NCI-H187 (cell line): Measurements from ENCODE around the gene STRA8.
A peak's percentile ranks its signal among the peaks of the same experiment; 100 is the strongest.
"Not testable (repeated sequence)": the region's sequence is repeated elsewhere in the genome, so short reads cannot be mapped to it uniquely, and the experiment has no call there.

Experiments
- DNase-seq, 2 experiments: peaks; one replicate each; lab custom pipeline; 2025; lab: John Stamatoyannopoulos, UW

STRA8 gene

DNA sequence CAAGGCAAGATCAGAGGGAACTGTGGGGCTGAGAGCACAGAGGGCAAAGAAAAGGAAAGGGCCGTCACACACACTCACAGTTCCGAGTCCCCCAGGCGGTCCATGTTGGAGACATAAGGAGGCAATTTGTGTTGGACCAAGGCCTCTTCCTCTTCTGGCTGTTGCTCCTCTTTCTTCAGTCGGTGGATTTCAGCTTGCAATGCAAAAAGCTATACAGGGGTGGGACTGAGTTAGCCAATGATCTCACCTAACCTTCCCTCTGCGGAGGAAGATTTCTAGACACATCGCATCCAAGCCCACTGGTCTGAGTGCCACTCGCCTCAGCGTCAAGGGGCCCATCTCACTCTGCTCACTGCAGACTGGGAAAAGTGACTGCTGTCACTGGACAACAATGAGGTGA, 27.8 kb upstream of the STRA8 start:
- DNase-seq: no peak

DNA sequence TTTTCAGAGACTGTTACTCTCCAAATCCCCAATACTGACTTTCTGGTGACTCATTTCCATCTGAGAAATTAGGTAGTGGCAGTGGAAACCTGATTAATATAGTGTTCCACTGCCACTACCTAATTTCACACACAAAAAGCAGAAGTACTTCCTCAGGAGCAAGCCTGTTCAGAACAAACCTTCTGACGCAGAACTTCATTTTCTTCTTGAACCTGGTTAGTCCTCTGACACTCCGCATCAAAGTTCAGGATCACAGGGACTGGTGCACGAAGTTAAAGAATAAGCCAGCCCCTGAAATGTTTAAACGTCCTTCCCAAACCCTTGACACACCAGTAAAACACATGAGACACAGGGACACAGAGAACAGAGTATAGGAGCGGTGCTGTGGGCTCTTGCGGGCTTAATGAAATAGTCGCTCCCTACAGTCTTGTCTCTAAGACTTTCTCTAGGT, 26.7 kb upstream of the STRA8 start:
- no peak for DNase-seq

DNA sequence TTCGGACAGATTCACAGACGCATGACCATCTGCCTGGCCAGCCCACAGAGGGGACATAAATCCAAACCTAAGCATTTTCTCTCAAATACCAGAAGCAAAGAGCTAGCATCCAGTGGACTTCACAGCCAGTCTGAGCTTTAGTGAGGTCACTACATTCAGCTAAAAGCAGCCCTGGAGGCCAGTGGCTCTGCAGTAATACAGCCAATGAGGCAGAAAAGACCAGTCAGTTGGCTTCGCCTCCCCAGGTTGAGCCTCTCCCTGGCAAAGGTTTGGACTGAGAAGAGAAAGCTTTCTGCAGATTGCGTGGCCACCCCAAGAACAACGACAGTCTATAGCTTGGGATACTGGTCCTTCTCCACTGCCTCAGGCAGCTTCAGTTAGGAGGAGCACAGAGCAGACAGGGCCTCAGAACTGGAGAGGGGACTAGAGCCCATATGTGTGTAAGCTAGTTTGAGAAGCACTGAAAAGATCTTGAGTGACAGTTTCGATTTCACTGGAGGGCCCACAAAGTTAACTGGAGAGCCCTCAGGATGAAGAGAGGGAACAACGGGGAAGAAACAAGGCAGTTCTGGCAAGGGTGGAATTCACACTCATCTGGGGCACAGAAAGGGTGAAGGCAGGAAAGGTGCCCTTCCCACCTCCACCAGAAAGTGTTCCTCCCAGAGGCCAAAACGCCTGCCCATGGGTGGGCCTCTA, 26.1 kb upstream of the STRA8 start:
- no peak for DNase-seq

DNA sequence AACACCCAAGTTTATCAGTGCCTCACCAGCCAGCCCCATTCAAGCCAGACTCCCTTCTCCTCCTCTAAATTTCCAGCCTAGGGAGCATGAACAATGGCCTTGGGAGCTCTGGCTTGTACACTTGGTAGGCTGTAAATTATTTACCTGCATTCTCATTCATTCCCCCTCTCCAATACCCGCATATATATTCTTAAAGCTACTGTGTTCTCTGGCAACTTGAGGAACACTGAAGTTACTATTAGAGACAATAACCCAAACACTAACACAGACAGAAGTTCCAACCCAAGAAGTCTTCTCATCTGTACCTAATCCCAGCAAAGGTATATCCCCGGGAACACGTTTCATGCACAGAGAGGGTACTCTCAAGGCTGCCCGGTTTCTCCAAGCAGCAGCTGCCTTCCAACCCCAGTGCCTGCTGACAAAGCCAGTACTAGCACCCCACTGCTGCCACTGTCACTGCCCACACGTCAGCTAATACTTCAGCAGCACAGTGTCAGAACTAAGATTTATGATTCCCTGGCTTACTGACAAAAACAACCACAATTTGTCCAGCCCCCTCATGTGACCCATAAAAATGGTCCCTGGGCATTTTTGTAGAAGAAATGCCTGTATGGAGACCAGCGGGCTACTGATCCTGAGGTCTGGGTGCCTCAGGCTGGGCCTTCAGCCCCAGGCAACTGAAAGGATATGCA, 25.4 kb upstream of the STRA8 start:
- no peak for DNase-seq

DNA sequence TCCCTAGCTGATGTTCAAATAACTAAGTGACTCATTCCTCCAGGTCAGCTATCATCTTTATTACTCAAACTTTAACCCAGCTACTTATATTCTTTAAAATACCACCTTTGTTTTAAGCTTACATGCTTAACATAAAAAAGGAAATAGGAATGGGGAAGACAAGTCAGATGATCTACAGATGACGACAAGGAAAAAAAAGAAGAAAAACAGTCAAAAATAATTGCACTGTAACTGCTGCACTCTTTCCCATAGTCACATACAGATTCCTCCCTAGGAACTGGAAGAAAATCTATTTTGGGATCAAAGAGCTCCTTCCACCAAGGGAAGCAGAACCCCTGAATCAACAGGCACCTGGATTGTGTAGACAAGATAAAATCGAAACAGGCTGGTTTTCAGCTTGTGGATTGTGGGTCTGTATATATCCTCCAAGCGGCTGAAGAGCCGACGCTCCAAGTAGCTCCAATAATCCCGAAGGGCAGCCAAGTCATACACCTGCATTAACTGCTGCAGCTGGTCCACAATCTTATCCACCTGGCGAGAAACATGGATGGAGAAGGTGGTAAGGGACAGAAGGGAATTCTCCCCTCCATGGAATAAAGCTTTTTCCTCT, 24.3 kb upstream of the STRA8 start:
- no peak for DNase-seq

DNA sequence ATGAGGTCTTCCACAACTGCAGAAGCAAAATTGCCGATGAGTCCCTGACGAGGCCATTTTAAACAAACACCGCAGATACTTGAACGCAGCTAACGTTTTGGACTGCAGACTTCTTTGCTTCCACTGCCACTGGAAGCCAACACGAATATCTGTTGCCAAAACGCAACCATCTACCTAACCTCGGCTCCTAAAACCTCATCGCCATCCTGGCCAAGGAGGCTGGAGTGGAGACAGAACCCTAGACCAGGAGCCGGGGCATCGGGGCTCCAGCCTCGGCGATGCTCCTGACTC, 22.8 kb upstream of the STRA8 start:
- DNase-seq: no peak

DNA sequence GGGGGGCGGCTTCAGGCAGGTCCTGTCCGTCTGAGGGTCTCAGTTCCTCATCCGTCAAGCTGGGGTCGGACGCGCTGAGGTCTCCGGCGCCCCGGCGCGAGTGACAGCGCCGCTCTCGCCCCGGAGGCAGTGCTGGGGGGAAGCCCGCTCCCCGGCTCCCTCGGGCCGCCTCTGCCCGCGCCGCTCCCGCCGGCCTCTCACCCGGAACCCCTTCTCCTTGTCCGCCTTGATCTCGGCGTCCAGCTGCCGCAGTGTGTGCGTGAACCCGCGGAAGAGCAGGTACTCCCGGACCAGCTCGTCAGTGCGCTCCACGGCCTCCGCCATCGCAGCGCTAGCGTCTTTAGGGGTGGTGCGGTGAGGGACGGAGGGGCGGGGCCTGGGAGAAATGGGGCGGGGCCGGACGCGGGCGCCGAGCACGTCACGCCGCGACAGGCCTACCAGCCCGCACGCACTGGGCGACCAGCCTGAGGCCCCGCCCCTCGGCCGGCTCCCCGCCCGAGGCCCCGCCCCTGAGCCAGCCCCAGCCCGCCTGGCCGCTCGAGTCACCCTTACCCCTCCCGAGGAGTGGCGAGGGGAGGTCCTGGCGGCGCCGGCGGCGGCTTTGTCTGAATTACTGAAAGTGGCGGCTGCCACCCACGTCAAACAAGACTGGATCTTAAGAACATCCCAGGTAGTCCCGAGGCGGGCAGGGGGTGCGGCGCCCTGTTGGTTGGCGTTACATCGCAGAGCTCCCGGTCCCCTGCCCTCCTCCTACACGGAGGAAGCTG, 22.3 kb upstream of the STRA8 start, which contains the start of gene WDR91:
TSS of gene WDR91 (minus strand) at position 348 of the 767 bp plus-strand sequence. CDS start at position 324, 24 bp downstream.
- DNase-seq: peak; percentile 95 to 96

DNA sequence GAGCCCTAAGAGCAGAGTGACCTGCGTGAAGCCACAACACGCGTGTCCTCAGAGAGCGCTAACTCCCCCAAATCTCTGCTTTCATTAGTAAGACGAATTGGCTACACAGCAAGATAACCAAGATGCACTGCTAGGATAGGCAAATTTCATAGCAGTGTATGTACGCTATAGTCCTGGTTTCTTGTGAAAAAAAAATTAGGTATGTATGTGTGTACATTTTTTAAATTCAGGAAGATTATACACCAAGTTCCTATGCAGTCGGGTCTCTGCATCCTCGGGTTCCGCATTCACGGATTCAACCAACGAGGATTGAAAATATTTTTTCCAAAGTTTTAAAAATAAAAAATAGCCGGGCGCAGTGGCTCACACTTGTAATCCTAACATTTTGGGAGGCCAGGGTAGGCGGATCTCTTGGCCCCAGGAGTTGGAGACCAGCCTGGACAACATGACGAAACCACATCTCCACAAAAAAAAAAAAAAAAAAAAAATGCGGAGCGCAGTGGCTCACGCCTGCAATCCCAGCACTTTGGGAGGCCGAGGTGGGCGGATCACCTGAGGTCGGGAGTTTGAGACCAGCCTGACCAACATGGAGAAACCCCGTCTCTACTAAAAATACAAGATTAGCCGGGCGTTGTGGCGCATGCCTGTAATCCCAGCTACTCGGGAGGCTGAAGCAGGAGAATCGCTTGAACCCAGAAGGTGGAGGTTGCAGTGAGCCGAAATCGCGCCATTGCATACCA, 21.5 kb upstream of the STRA8 start:
- not testable (repeated sequence) for DNase-seq

DNA sequence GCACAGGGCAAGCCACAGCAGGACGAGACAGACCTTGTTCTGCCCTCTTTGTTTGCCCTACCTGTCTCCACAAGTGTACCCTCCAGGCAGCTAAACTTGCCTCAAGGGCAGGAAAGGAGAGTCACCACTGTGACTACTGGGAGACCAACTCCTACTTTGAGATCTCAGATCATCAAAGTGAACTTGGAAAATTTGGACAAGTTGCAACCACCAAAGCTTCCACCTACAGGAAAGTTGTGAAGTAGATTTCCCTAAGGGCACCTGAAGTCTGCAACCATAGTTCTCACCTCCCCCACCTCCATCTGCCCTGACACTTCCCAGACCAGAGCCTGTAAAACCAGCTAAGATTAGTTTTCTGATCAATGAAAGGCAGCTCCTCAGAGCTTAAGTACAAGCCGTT, 19.8 kb upstream of the STRA8 start:
- no peak for DNase-seq

DNA sequence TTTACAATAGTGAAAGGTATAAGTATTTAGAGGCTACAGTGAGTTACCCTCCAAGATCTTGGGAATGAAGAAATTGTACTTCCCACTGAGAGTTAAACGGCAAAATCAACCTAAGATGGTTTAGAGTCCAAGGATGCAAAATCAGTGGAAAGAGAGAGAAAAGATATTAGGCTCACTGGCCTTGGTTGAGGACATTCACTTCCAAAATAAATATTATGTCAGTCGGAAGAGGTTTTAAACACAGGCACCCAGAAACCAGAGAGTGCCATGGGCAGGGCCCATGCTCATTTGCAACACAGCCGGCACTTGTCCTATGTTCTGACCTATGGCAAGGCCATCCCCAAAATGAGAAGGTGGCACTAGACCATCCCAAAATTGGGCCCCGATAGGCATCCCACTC, 18.5 kb upstream of the STRA8 start:
- no peak for DNase-seq

DNA sequence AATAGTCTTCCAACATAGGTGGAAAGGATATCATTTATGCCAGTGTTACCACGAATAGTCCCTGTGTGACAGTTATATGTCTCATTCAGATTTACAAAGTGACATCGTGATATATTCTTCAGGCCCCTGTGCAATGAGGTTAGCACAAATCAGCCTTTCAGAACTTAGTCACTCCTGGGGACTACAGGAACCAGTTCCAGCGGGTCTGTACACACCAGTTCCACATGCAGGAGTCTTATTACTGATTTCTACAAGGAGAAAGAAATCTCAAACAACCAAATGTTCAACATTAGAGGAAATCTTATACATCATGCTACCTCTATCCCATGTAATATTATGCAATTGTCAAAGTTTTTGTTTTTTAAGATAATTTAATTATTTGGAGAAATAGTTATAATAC, 17.9 kb upstream of the STRA8 start:
- no peak for DNase-seq

DNA sequence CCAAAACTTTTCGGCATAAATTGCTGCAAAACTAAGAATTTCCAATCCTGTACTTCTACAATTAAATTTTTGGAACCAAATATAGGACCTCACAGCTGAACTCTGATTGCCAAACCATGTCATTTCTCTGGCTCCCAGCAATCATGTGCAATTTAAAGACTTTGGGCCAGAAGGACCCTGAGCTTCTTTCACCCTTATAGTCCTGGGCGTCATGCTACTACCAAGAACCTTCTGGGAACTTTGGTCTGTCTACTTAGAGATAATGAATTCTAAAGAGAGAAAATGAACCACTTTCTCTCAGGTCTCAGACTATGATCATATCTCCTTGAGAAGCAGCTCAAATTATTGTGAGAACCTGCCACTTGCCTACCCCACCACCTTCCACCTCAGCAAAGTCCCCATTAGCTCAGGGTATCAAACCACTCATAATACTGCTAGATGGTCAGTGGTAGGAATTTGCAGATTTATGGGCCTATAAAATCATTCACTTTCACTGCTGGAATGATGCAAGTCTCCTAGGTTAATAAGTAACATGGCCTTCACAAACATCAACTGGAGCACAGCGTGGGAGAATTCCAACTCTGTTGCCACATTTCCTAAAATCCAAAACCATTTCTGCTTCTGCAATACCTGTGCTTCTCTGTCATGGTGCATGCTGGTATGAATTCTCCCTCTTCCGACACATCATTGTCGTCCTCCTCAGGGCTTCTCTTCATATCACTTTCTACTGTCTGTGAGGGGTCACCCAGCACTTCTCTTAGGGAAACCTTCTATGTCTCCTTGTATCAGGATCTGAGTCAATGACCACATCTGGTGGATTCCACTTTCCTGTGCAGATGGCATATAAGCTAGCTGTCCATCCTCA, 15.8 kb upstream of the STRA8 start:
- DNase-seq: no peak

DNA sequence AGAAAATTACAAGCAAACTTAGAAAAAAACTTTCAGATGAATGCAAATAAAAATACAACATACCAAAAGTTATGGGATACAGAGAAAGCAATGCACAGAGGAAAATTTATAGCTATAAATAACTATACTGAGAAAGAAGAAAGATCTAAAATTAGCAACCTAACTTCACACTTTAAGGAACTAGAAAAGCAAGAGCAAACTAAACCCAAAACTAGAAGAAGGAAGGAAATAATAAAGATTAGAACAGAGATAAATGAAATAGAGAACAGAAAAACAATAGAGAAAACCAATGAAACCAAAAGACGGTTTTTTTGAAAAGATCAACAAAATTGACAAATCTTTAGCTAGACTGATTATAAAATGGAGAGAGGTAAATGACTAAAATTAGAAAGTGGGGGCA, 9.6 kb upstream of the STRA8 start:
- DNase-seq: no peak

DNA sequence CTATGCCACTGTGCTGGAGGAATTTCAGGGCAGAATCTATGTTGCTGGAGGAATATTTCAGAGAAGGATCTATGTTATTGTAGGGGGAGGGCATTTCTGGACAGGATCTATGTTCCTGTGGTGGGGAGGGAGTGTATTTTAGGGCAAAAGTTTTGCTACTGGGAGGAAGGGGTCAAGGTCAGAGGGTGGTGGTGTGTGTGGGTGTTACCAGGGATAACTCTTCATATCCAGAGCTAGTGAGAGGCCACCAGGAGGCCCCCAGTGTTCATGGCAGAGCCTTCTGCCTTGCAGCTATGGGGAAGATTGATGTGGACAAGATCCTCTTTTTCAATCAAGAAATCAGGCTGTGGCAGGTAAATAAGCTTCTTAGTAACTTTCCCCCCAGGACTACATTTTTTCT, 2.0 kb upstream of the STRA8 start:
- DNase-seq: no peak

DNA sequence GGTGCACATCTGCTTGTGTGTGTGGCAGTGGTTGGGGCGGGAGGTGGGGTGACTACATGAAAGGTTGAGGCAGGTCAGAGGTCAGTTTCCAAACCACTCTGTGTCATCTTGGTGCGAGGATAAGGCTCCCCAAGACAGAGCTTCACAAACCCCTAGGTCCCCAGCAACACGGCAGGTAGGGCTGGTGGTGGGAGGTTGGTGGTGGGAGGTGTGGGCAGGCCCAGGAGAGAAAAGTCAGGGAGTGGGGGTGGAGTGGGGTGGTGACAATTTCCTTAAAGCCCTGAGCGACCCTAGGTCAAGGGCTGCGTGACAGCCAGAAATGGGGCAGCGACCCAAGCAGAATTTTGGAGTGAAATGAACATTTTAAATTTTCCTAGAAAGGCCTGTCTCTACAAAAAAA, 1.6 kb upstream of the STRA8 start:
- no peak for DNase-seq

DNA sequence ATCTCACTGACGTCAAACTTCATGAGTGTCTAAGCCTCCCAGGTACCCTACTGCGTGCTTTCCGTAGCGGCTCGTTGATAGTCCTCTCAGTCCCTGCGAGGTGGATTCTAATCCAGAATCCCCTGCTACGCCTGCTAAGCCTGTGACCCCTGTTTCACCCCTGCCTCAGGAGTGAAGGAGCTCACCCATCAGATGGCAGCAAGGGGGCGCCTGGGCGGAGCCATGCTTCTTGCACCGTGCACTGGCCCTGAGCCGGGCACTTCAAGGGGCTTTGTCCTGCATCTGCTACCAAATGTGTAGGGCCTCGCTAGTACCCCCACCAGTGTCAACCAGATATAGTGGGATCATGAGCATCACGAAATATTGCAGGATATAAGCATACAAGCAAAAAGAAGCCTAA, 918 bp upstream of the STRA8 start:
- no peak for DNase-seq

DNA sequence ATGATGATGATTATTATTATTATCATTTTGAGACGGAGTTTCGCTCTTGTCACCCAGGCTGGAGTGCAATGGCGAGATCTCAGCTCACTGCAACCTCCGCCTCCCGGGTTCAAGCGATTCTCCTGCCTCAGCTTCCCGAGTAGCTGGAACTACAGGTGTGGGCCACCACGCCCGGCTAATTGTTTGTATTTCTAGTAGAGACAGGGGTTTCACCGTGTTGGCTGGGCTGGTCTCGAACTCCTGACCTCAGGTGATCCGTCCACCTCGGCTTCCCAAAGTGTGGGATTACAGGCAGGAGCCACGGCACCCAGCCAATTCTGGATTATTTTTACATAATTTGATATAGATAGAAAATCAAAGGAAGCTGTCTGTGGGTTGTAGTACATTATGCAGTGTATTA, 457 bp downstream of the STRA8 start:
- not testable (repeated sequence) for DNase-seq

DNA sequence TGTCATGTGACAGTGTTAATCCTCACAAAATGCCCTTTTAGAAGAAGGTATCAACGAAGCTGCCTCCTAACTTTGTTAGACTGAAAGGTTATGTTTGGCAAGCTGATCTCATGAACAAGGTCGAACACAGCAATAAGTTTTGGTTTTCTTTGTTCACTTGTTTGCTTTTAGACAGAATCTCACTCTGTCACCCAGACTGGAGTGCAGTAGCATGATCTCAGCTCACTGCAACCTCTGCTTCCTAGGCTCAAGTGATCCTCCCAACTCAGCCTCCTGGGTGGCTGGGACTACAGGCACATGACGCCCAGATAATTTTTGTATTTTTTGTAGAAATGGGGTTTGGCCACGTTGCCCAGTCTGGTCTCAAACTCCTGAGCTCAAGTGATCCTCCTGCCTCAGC, 1.1 kb downstream of the STRA8 start:
- DNase-seq: no peak

DNA sequence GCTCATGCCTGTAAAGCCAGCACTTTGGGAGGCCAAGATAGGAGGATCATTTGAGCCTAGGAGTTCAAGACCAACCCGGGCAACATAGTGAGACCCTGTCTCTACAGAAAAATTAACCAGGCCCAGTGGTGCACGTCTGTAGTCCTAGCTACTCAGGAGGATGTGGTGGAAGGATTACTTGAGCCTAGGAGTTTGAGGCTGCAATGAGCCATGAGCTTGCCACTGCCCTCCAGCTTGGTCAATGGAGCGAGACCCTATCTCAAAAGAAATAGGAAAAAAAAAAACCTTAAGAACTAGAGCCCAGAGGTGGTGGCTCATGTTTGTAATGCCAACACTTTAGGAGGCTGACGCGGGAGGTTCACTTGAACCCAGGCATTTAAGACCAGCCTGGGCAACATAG, 2.2 kb downstream of the STRA8 start:
- no peak for DNase-seq

DNA sequence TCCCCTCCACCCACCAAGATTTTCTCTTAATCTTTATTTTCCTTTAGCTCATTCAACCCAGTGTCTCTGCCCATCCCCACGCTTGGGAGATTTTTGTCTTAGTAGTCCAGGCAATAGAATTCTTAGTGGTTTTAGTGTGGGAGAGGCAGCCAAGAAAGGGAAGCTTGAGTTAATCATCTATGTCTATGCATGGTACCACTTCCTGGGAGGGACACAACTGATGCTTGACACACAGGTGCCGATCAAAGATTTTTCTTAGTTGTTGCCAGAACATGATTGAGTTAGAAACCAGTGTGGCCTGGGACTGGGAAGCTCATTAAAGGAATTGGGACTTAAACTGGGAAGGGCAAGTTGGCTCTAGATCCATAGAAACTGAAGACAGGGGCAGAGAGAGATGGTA, 3.1 kb downstream of the STRA8 start:
- no peak for DNase-seq

DNA sequence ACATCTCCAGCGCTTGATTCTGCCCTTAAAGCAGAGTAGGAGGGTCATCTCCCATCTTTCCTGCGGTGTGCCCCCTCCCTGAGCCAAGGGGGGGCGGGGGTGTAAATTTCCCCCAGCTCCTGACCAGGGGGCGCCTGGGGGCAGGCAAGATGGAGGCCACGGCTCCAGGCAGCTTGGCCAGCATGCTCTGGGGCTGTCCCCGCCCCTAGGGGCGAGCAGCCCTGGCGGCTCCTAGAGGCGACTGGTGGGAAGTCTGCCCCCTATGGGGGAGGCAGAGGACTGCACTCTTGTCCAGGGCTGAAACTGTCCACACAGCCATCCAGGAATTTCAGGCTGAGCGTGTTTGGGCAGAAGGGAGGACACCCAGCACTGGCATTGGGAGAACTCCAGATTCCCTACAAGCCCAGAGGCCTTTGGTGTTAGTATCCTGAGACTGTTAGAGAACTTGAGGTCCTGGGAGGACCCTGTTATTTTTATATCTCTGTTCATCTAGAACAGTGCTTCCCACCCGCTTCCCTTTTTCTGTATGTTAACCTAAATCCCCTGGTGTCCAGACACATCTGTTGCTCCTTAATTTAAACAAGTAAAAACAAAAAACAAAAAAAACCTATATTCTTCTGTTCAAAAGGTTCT, 4.6 kb downstream of the STRA8 start:
- DNase-seq: no peak
